SK-N-SH (cell line): ENCODE results near the gene PGAM2. TPM values are rescaled to one million over a fixed set of nuclear protein-coding genes. Genes with fewer than 3 reads are reported as not detected.

Experiments
- CTCF ChIA-PET: fragments of 300-600, 350-600 bp; formaldehyde crosslinking; extraction: SDS; loops from one replicate; lab custom pipeline; 2021; lab: Yijun Ruan, JAX
- POLR2A ChIA-PET: fragments of 350-600 bp; sonication (Branson Sonifier 250); formaldehyde crosslinking; extraction: SDS; loops from one replicate; lab custom pipeline; 2020; ENCODE audit warnings: antibody characterized with exemption, inconsistent platforms; lab: Yijun Ruan, JAX
- DNase-seq: peaks from one replicate; pipeline ENCODE4 v3.0.0; 2012
- H2AFZ ChIP-seq: fragments of 200-600 bp; sonication (generic); 2 replicates; pipeline ENCODE4 v1.8.1; 2016; ENCODE audit warnings: antibody characterized with exemption, mild to moderate bottlenecking, low read depth
- H3F3A ChIP-seq: fragments of 200-600 bp; sonication (generic); replicated peaks from 2 replicates; pipeline ENCODE3; 2016; ENCODE audit warnings: antibody characterized with exemption, mild to moderate bottlenecking; ENCODE audit not compliant: insufficient read depth
- H3K27ac ChIP-seq, 2 experiments: fragments of 200-500 bp in 1 of 2; fragments of 200-600 bp in 1 of 2; sonication (Bioruptor generic) in 1 of 2; sonication (generic), shearing (Covaris generic) in 1 of 2; 2 replicates each; pipeline versions ENCODE4 v1.5.1 to v1.6.1; 2014 to 2016; ENCODE audit warnings: low read depth in 2 of 2, inconsistent platforms in 1 of 2, low read length in 1 of 2, mild to moderate bottlenecking in 1 of 2, mixed read lengths in 1 of 2
- H3K27me3 ChIP-seq: fragments of 200-600 bp; sonication (generic), shearing (Covaris generic); 2 replicates; pipeline ENCODE4 v1.6.1; 2016; ENCODE audit warnings: mixed run types; ENCODE audit not compliant: insufficient read depth
- H3K36me3 ChIP-seq, 2 experiments: fragments of 200-500 bp in 1 of 2; fragments of 200-600 bp in 1 of 2; sonication (Bioruptor generic) in 1 of 2; sonication (generic) in 1 of 2; replicated peaks in 1 of 2; 2 replicates each; pipeline versions ENCODE3 to v1.5.1; 2014 to 2016; ENCODE audit warnings: low read length in 1 of 2, mild to moderate bottlenecking in 1 of 2; ENCODE audit not compliant: insufficient read depth in 2 of 2, control insufficient read depth in 1 of 2
- H3K4me1 ChIP-seq, 2 experiments: fragments of 200-500 bp in 1 of 2; fragments of 200-600 bp in 1 of 2; sonication (Bioruptor generic) in 1 of 2; sonication (generic), shearing (Covaris generic) in 1 of 2; 2 replicates each; pipeline versions ENCODE4 v1.5.1 to v1.6.1; 2014 to 2016; ENCODE audit warnings: low read depth in 1 of 2, low read length in 1 of 2, mixed run types in 1 of 2; ENCODE audit not compliant: insufficient read depth in 2 of 2, control insufficient read depth in 1 of 2
- H3K4me2 ChIP-seq: fragments of 200-600 bp; sonication (generic), shearing (Covaris generic); 2 replicates; pipeline ENCODE4 v1.6.1; 2017; ENCODE audit warnings: mixed run types
- H3K4me3 ChIP-seq, 2 experiments: fragments of 200-500 bp in 1 of 2; fragments of 200-600 bp in 1 of 2; sonication (Bioruptor generic) in 1 of 2; sonication (generic), shearing (Covaris generic) in 1 of 2; 2 replicates each; pipeline versions ENCODE4 v1.5.1 to v1.8.1; 2014 to 2016; ENCODE audit warnings: low read depth in 2 of 2, inconsistent platforms in 1 of 2, low read length in 1 of 2, mild to moderate bottlenecking in 1 of 2, mixed read lengths in 1 of 2, moderate library complexity in 1 of 2
- H3K79me2 ChIP-seq: fragments of 200-600 bp; sonication (generic); 2 replicates; pipeline ENCODE4 v1.8.1; 2017; ENCODE audit warnings: mild to moderate bottlenecking; ENCODE audit not compliant: insufficient read depth
- H3K9ac ChIP-seq: fragments of 200-600 bp; sonication (generic); 2 replicates; pipeline ENCODE4 v1.6.1; 2017; ENCODE audit warnings: mixed run types
- H3K9me2 ChIP-seq: fragments of 200-600 bp; sonication (generic); 2 replicates; pipeline ENCODE4 v1.6.1; 2017; ENCODE audit warnings: mixed run types
- H3K9me3 ChIP-seq: fragments of 200-600 bp; sonication (generic); 2 replicates; pipeline ENCODE4 v1.6.1; 2017; ENCODE audit warnings: mixed run types, mild to moderate bottlenecking, moderate library complexity
- H4K20me1 ChIP-seq: fragments of 200-600 bp; sonication (generic); 2 replicates; pipeline ENCODE4 v1.6.1; 2017; ENCODE audit warnings: mild to moderate bottlenecking, mixed run types; ENCODE audit not compliant: insufficient read depth
- CHD2 ChIP-seq: fragments of 150-350 bp; IDR thresholded peaks from 2 replicates; pipeline ENCODE4 v1.6.1; 2018; ENCODE audit warnings: low read length; ENCODE audit not compliant: partially characterized antibody
- CTCF ChIP-seq: fragments of 200-600 bp; sonication (generic); IDR thresholded peaks from 2 replicates; pipeline ENCODE4 v1.6.1; 2017; ENCODE audit warnings: antibody characterized with exemption, mild to moderate bottlenecking, moderate library complexity
- ELF1 ChIP-seq: IDR thresholded peaks from 2 replicates; pipeline ENCODE4 v1.4.0; 2012
- EP300 ChIP-seq, 2 experiments: IDR thresholded peaks; 2 replicates each; pipeline versions ENCODE4 v1.4.0 to v1.6.1; 2012; ENCODE audit warnings: borderline replicate concordance in 1 of 2, low read depth in 1 of 2, low read length in 1 of 2
- EZH2phosphoT487 ChIP-seq: fragments of 200-600 bp; sonication (generic); IDR thresholded peaks from 2 replicates; pipeline ENCODE4 v1.6.1; 2017; ENCODE audit warnings: low read depth, mixed run types, mild to moderate bottlenecking, antibody characterized with exemption, moderate library complexity, borderline replicate concordance
- FOSL2 ChIP-seq: IDR thresholded peaks from 2 replicates; pipeline ENCODE4 v1.4.0; 2012; ENCODE audit warnings: low read depth, mild to moderate bottlenecking, moderate library complexity, borderline replicate concordance
- FOXJ3 ChIP-seq: sonication (generic); formaldehyde crosslinking; IDR thresholded peaks from 2 replicates; pipeline ENCODE4 v1.5.1; 2020; ENCODE audit warnings: mild to moderate bottlenecking, missing genetic modification reagents
- FOXM1 ChIP-seq: IDR thresholded peaks from 2 replicates; pipeline ENCODE4 v1.4.0; 2012; ENCODE audit warnings: low read depth, mild to moderate bottlenecking
- GABPA ChIP-seq: IDR thresholded peaks from 2 replicates; pipeline ENCODE4 v1.4.0; 2012; ENCODE audit warnings: low read depth, mild to moderate bottlenecking
- GATA2 ChIP-seq: sonication (generic); formaldehyde crosslinking; IDR thresholded peaks from 2 replicates; pipeline ENCODE4 v1.5.0; 2020; ENCODE audit warnings: mild to moderate bottlenecking, missing genetic modification reagents
- IRF3 ChIP-seq: fragments of 150-350 bp; IDR thresholded peaks from 2 replicates; pipeline ENCODE4 v1.6.1; 2016; ENCODE audit warnings: mild to moderate bottlenecking, low read depth, low read length
- JUND ChIP-seq: IDR thresholded peaks from 2 replicates; pipeline ENCODE4 v1.4.0; 2012
- MAX ChIP-seq: IDR thresholded peaks from 2 replicates; pipeline ENCODE4 v1.4.0; 2012; ENCODE audit warnings: low read depth
- MEF2A ChIP-seq: IDR thresholded peaks from 2 replicates; pipeline ENCODE4 v1.4.0; 2012; ENCODE audit warnings: low read depth, borderline replicate concordance
- MXI1 ChIP-seq: IDR thresholded peaks from 2 replicates; pipeline ENCODE4 v1.6.1; 2012; ENCODE audit warnings: mild to moderate bottlenecking, low read depth, low read length, improper control_type of control experiment
- NFIC ChIP-seq: IDR thresholded peaks from 2 replicates; pipeline ENCODE4 v1.4.0; 2012; ENCODE audit warnings: borderline replicate concordance
- NRF1 ChIP-seq: IDR thresholded peaks from 2 replicates; pipeline ENCODE4 v1.6.1; 2012; ENCODE audit warnings: low read depth, mild to moderate bottlenecking, low read length
- PBX3 ChIP-seq: IDR thresholded peaks from 2 replicates; pipeline ENCODE4; 2012
- POLR2AphosphoS5 ChIP-seq: IDR thresholded peaks from 2 replicates; pipeline ENCODE4 v1.6.1; 2012; ENCODE audit warnings: low read depth, low read length
- RAD21 ChIP-seq: IDR thresholded peaks from 2 replicates; pipeline ENCODE4 v1.6.1; 2012; ENCODE audit warnings: mild to moderate bottlenecking, low read length
- RCOR1 ChIP-seq: fragments of 150-350 bp; IDR thresholded peaks from 2 replicates; pipeline ENCODE4 v1.6.1; 2017; ENCODE audit warnings: antibody characterized with exemption, low read length
- REST ChIP-seq: IDR thresholded peaks from 2 replicates; pipeline ENCODE4 v1.6.1; 2012; ENCODE audit warnings: mild to moderate bottlenecking, low read depth, low read length, moderate library complexity
- RFX5 ChIP-seq: IDR thresholded peaks from 2 replicates; pipeline ENCODE4 v1.6.1; 2012; ENCODE audit warnings: mild to moderate bottlenecking, improper control_type of control experiment, low read length
- SIN3A ChIP-seq: IDR thresholded peaks from 2 replicates; pipeline ENCODE4 v1.6.1; 2012; ENCODE audit warnings: low read depth, mild to moderate bottlenecking, low read length, moderate library complexity, borderline replicate concordance
- SMC3 ChIP-seq: IDR thresholded peaks from 2 replicates; pipeline ENCODE4 v1.6.1; 2012; ENCODE audit warnings: low read depth, low read length, improper control_type of control experiment
- TAF1 ChIP-seq: IDR thresholded peaks from 2 replicates; pipeline ENCODE4 v1.6.1; 2012; ENCODE audit warnings: low read depth, mild to moderate bottlenecking, low read length, moderate library complexity, borderline replicate concordance
- TCF12 ChIP-seq: IDR thresholded peaks from 2 replicates; pipeline ENCODE4 v1.4.0; 2012
- WGBS: methylation state at CpG from one replicate; pipeline ENCODE4 v1.1.6; 2017; ENCODE audit warnings: low lambda C conversion rate; 5-methylcytosine and 5-hydroxymethylcytosine counted together
- polyA plus RNA-seq, 3 experiments: library from polyadenylated mRNA; depleted of rRNA; stranded (reverse); fragments of >200 nt; gene quantifications; 2 replicates each; pipeline ENCODE4 v1.2.3, GENCODE V29; 2012

PGAM2 gene
- polyA plus RNA-seq, 1 of the 3 experiments (the other 2 are of a cell fraction): 0.79 TPM

GRCh38 chr7:44068054-44068453 lies 2.7 kb upstream of the PGAM2 start:
- Histone ChIP-seq H3K4me3 (no peak overlapping the region), H3K36me3 (peaks cover 0 to 3% of the 10 kb centered on the region in 2 experiments), H3F3A (peaks cover 46% of the 10 kb centered on the region), H3K27ac (no peak overlapping the region), H3K9ac (no peak overlapping the region), H4K20me1 (no peaks in the 10 kb centered on the region), H3K27me3 (no peaks in the 10 kb centered on the region), H3K79me2 (no peaks in the 10 kb centered on the region), H3K9me3 (no peaks in the 10 kb centered on the region), H3K4me1 (peaks cover 10 to 54% of the 10 kb centered on the region in 2 experiments), H2AFZ (no peak overlapping the region), H3K4me2 (no peak overlapping the region), H3K9me2 (no peaks in the 10 kb centered on the region)
- DNase-seq: peak; percentile 73
- ChIA-PET CTCF (interaction anchor here (0.8 to 2.6 kb wide), 11 partner anchors 17 to 497 kb away, joined by 3 to 21 read pairs (median 6); partner anchors contain the start of gene STK17A), POLR2A (interaction anchor here (0.7 to 1.9 kb wide), 8 partner anchors 10 to 132 kb away, joined by 3 to 8 read pairs (median 3); partner anchors contain the start of genes POLD2 and YKT6)
- 31% methylated on average over 7 of the region's 7 CpGs for WGBS
- no peak for TF ChIP-seq IRF3
- no peak for TF ChIP-seq SIN3A
- no peak for TF ChIP-seq RCOR1
- no peak for TF ChIP-seq EZH2phosphoT487
- peak; percentile 62 for TF ChIP-seq POLR2AphosphoS5
- no peak for TF ChIP-seq MXI1
- TF ChIP-seq ELF1: no peak
- no peak for TF ChIP-seq SMC3
- no peak for TF ChIP-seq FOXM1
- TF ChIP-seq RFX5: no peak
- TF ChIP-seq JUND: peak; percentile 11; the same call in 1 of the 2 replicates
- no peak; the same call in 1 of the 2 replicates for TF ChIP-seq PBX3
- peak; percentile 10 for TF ChIP-seq CHD2
- TF ChIP-seq TAF1: no peak
- no peak for TF ChIP-seq RAD21
- 0 out of 2 replicates have a peak, but pooled peaks have one; percentile 8 for TF ChIP-seq CTCF
- no peak for TF ChIP-seq FOXJ3
- TF ChIP-seq FOSL2: no peak
- TF ChIP-seq MAX: no peak
- TF ChIP-seq MEF2A: no peak
- TF ChIP-seq GATA2 (CRISPR knock-in tag): peak; percentile 68
- TF ChIP-seq GABPA: no peak
- peak; percentile 87 for TF ChIP-seq NFIC
- no peak for TF ChIP-seq REST
- TF ChIP-seq TCF12: no peak
- no peak for TF ChIP-seq EP300 (IDR thresholded peaks at IDR 0.05; ENCODE audit: borderline replicate concordance in 1 of 2, low read depth in 1 of 2, low read length in 1 of 2)
- TF ChIP-seq NRF1: no peak
